Panc1 (cell line): ENCODE measurements around the gene GGT6. TPM values are rescaled to one million over a fixed set of nuclear protein-coding genes. Genes with fewer than 3 reads are reported as not detected.

Source experiments
- ATAC-seq: fragments of 200-7000 bp; cut with Tn5 transposase; 2 replicates; pipeline ENCODE4 v1.9.1; 2020; ENCODE audit warnings: mild to moderate bottlenecking, moderate library complexity
- BruUV-seq: library from RNA; stranded (reverse); fragments of 400-500 nt; replicated peaks from 2 replicates; lab custom pipeline; 2021; lab: Mats Ljungman, UMichigan
- CTCF ChIA-PET: fragments of 300-600 bp; sonication (Branson Sonifier 250); formaldehyde crosslinking; loops from one replicate; lab custom pipeline; 2022; ENCODE audit warnings: antibody characterized with exemption; lab: Charles Lee
- POLR2A ChIA-PET: fragments of 300-600 bp; sonication (Branson Sonifier 250); formaldehyde crosslinking; loops from one replicate; lab custom pipeline; 2022; ENCODE audit warnings: antibody characterized with exemption; lab: Charles Lee
- DNase-seq: peaks from one replicate; pipeline ENCODE4 v3.0.0-alpha.2; 2010; ENCODE audit warnings: low read depth, low spot score
- H3K27ac ChIP-seq: 2 replicates; pipeline ENCODE4 v1.5.1; 2011; ENCODE audit warnings: mild to moderate bottlenecking, low read length, inconsistent platforms
- H3K27me3 ChIP-seq: fragments of 200-500 bp; sonication (Bioruptor generic); 2 replicates; pipeline ENCODE4 v1.6.0; 2014; ENCODE audit warnings: low read length, inconsistent platforms; ENCODE audit not compliant: control insufficient read depth, insufficient read depth
- H3K36me3 ChIP-seq: fragments of 200-500 bp; sonication (Bioruptor generic); 2 replicates; pipeline ENCODE4 v1.5.1; 2014; ENCODE audit warnings: inconsistent platforms, mild to moderate bottlenecking, low read length, moderate library complexity; ENCODE audit not compliant: control insufficient read depth, insufficient read depth
- H3K4me1 ChIP-seq: 2 replicates; pipeline ENCODE4 v1.5.1; 2011; ENCODE audit warnings: inconsistent platforms, mild to moderate bottlenecking, low read length, moderate library complexity; ENCODE audit not compliant: control insufficient read depth, insufficient read depth
- H3K4me3 ChIP-seq, 2 experiments: 2 replicates each; pipeline ENCODE4 v1.5.1; 2011 to 2012; ENCODE audit warnings: low read depth in 2 of 2, low read length in 2 of 2, mild to moderate bottlenecking in 2 of 2, inconsistent platforms in 1 of 2, moderate library complexity in 1 of 2
- H3K9me3 ChIP-seq: fragments of 200-500 bp; sonication (Bioruptor generic); 2 replicates; pipeline ENCODE4 v1.5.1; 2014; ENCODE audit warnings: low read depth, mild to moderate bottlenecking, inconsistent platforms, low read length, moderate library complexity; ENCODE audit not compliant: control insufficient read depth, insufficient read depth
- POLR2AphosphoS5 ChIP-seq: IDR thresholded peaks from 2 replicates; pipeline ENCODE4 v1.6.1; 2012; ENCODE audit warnings: mild to moderate bottlenecking, low read depth, low read length, moderate library complexity
- SIN3A ChIP-seq: IDR thresholded peaks from 2 replicates; pipeline ENCODE4 v1.6.1; 2012; ENCODE audit warnings: low read depth, mild to moderate bottlenecking, low read length, moderate library complexity, borderline replicate concordance; ENCODE audit not compliant: insufficient read depth
- TCF7L2 ChIP-seq: IDR thresholded peaks from 2 replicates; pipeline ENCODE4 v1.6.1; 2011; ENCODE audit warnings: mild to moderate bottlenecking, low read depth, low read length, inconsistent platforms
- in situ Hi-C: cut with HindIII; loops from 2 replicates; pipeline ENCODE4 v1.10.0; 2016; ENCODE audit warnings: low sequenced_read_pairs, low pct_unique_long_range_greater_than_20kb
- intact Hi-C: fragments of 100-400 bp; cut with micrococcal nuclease; formaldehyde crosslinking; loops from one replicate; pipeline ENCODE4 v1.10.0; 2022; ENCODE audit not compliant: unreplicated experiment
- total RNA-seq: library from RNA; stranded (reverse); gene quantifications from one replicate; pipeline ENCODE4 v1.2.1, GENCODE V29; 2021; ENCODE audit not compliant: unreplicated experiment
- TF ChIP-seq, protein P1 (sequence below): fragments of 450-650 bp; IDR thresholded peaks from 2 replicates; pipeline ENCODE4 v1.5.1; 2017; ENCODE audit warnings: mild to moderate bottlenecking
- TF ChIP-seq, protein P2 (sequence below), 2 experiments: IDR thresholded peaks; 2 replicates each; pipeline ENCODE4 v1.6.1; 2011 to 2012; ENCODE audit warnings: low read depth in 2 of 2, control low read depth in 1 of 2, low read length in 1 of 2, mild to moderate bottlenecking in 1 of 2, moderate library complexity in 1 of 2; ENCODE audit not compliant: insufficient read depth in 1 of 2

The GGT6 gene
- total RNA-seq, 1 experiment from 2014 or later: not detected

DNA sequence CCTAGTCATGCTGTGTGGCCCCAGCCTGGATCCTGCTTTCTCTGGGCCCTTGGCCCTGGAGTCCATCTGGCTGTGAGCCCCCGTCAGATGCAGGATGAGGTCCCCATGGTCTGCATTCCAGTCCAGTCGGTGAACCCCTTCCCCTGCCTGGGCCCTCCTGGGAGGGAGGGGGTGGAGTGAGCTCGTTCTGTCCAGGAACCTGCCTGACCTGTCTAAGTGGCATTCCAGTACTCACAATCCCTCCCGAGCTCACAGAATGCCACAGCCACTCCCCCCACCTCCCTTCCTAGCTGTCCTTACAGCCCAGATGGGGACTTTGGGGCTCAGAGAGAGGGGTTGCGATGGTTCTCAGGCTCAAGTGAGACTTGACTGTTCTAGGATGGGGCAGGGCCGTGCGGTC, 46.2 kb downstream of the GGT6 start:
- Histone ChIP-seq H3K27me3 (no peaks in the 10 kb centered on the region), H3K4me1 (no peaks in the 10 kb centered on the region), H3K4me3 (no peak overlapping the region), H3K9me3 (no peaks in the 10 kb centered on the region), H3K27ac (no peak overlapping the region), H3K36me3 (no peaks in the 10 kb centered on the region)
- ChIA-PET POLR2A (no interaction called here), CTCF (interaction anchor here (0.5 kb wide), 1 partner anchor 92 kb away, joined by 3 read pairs; no protein-coding TSS in a partner anchor)
- ATAC-seq (no peak), DNase-seq (no peak)
- in situ Hi-C loops: no loop called here
- TF ChIP-seq, protein P1, sequence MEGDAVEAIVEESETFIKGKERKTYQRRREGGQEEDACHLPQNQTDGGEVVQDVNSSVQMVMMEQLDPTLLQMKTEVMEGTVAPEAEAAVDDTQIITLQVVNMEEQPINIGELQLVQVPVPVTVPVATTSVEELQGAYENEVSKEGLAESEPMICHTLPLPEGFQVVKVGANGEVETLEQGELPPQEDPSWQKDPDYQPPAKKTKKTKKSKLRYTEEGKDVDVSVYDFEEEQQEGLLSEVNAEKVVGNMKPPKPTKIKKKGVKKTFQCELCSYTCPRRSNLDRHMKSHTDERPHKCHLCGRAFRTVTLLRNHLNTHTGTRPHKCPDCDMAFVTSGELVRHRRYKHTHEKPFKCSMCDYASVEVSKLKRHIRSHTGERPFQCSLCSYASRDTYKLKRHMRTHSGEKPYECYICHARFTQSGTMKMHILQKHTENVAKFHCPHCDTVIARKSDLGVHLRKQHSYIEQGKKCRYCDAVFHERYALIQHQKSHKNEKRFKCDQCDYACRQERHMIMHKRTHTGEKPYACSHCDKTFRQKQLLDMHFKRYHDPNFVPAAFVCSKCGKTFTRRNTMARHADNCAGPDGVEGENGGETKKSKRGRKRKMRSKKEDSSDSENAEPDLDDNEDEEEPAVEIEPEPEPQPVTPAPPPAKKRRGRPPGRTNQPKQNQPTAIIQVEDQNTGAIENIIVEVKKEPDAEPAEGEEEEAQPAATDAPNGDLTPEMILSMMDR: no peak
- TF ChIP-seq POLR2AphosphoS5 (no peak), TCF7L2 (no peak), SIN3A (no peak)
- TF ChIP-seq, protein P2, sequence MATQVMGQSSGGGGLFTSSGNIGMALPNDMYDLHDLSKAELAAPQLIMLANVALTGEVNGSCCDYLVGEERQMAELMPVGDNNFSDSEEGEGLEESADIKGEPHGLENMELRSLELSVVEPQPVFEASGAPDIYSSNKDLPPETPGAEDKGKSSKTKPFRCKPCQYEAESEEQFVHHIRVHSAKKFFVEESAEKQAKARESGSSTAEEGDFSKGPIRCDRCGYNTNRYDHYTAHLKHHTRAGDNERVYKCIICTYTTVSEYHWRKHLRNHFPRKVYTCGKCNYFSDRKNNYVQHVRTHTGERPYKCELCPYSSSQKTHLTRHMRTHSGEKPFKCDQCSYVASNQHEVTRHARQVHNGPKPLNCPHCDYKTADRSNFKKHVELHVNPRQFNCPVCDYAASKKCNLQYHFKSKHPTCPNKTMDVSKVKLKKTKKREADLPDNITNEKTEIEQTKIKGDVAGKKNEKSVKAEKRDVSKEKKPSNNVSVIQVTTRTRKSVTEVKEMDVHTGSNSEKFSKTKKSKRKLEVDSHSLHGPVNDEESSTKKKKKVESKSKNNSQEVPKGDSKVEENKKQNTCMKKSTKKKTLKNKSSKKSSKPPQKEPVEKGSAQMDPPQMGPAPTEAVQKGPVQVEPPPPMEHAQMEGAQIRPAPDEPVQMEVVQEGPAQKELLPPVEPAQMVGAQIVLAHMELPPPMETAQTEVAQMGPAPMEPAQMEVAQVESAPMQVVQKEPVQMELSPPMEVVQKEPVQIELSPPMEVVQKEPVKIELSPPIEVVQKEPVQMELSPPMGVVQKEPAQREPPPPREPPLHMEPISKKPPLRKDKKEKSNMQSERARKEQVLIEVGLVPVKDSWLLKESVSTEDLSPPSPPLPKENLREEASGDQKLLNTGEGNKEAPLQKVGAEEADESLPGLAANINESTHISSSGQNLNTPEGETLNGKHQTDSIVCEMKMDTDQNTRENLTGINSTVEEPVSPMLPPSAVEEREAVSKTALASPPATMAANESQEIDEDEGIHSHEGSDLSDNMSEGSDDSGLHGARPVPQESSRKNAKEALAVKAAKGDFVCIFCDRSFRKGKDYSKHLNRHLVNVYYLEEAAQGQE (IDR thresholded peaks at IDR 0.05; ENCODE audit: insufficient read depth in 1 of 2, low read depth in 2 of 2, low read length in 1 of 2): no peak
- no TSS peak for BruUV-seq
- intact Hi-C loops: no loop called here

DNA sequence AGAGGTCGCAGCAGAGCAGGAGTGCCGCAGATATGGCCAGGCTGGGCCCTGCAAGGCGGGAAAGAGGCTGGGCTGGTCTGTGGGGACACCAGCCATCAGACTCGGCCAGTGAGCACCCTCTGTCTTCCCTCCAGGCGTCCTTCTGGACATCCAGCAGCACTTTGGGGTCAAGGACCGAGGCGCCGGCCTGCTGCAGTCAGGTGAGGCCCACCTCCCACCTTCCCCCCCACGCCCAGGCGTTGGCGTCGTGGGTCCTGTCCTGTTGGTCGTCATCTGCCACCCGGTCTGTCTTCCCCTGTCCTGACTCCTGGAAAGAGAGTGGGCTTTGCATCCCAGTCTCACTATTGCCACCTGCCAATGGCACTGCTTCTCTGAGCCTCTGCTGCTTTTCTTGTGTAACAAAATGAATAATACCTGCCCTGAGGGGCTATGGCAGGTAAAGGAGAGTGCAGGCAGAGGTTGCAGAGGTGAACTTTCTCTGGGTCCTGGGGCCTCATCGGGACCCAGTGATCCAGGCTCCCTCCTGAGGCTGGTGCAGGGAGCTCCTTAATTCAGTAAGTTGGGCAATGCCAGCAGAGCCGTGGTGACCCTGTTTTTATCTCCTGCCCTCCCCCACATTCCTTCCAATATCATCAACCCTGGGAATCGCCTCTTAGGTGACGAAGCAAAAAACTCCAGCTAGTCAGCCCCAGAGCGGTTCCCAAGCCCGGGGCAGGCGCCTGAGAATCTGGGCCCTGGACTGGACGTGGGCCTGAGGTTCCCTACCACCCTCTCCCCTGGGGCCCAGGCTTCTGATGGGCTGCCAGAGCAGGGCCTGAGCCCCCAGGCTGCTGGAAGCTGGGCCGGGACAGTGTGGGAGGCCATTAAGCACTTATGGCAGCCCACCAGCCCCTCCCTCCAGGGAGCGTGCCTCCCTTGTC, 47.0 kb downstream of the GGT6 start:
- H3K4me3 ChIP-seq: no peak overlapping the region

More for the DNA sequence above, 47.0 kb downstream of the GGT6 start:
- BruUV-seq: no TSS peak
- CTCF ChIA-PET: interaction anchor here (0.5 to 0.6 kb wide), 2 partner anchors 91 to 211 kb away, joined by 3 read pairs; no protein-coding TSS in a partner anchor
- in situ Hi-C loops: no loop called here
- H3K27ac ChIP-seq: no peak overlapping the region
- H3K9me3 ChIP-seq: no peaks in the 10 kb centered on the region
- no peaks in the 10 kb centered on the region for H3K36me3 ChIP-seq
- no peaks in the 10 kb centered on the region for H3K27me3 ChIP-seq
- no peaks in the 10 kb centered on the region for H3K4me1 ChIP-seq
- no peak for TF ChIP-seq TCF7L2
- TF ChIP-seq, protein P1: no peak
- no peak for TF ChIP-seq POLR2AphosphoS5
- TF ChIP-seq, protein P2 (IDR thresholded peaks at IDR 0.05; ENCODE audit: insufficient read depth in 1 of 2, low read depth in 2 of 2, low read length in 1 of 2): no peak
- TF ChIP-seq SIN3A: no peak
- POLR2A ChIA-PET: no interaction called here
- no peak for DNase-seq
- intact Hi-C loops: no loop called here
- ATAC-seq: no peak
